HG03520 (cell line): ENCODE results near the gene EFCAB5.
"Not testable (repeated sequence)": the region's sequence is repeated elsewhere in the genome, so short reads cannot be mapped to it uniquely, and the experiment has no call there.

Source experiments
- ATAC-seq: cut with Tn5 transposase; IDR thresholded peaks from one replicate; pipeline ENCODE4 v1.9.1; 2021; ENCODE audit warnings: mild to moderate bottlenecking, moderate library complexity; ENCODE audit not compliant: unreplicated experiment

EFCAB5 gene

DNA sequence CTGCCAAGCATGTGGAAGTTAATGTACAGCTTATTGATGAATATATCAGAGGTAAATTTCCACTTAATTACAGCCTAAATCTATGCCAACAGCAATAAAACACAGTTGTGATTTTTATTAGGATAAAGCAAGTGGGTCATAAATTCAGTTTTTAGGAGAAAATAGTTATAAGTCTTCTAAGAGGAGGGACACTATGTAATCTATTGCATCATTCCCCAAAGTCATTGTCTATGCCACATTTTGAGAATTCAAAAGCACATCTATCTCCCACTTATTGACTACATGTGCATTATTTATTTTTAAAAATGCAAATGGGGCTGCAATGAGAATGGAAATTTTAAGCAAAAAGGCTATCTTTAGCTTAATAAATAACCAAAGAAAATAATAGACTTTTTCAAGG is 151.5 kb downstream of the EFCAB5 start:
- no peak for ATAC-seq

DNA sequence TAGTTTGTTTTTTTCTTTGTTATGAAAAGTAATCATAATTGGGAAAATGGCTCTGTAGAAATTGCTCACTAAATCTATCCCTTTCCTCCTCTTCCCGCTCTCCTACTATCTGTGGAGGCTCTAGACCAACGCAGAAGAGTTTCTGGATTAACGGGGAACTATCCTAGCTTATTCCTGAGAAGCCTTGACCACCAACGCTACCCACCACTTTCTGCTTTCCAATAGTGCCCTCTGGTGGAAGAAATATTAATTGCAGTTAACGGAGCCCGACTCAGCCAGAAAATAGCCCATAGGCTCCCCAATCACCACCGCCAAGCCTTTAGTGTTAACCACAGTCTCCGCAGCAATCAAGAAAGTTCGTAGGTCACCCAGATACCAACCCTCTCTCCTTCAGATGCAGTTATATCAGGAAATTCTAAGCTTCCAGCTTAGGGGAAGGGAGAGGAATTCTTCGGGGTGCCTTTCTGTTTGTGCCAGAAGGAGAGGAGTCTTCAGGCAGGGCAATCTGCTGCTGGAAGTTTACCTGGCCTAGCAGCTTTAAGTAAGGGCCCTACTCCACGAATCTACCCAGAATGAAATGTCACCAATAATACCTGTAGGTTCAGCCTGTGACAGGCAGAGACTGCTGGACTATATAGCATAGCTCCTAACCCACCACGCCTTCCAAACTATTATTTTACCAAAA is 152.2 kb downstream of the EFCAB5 start:
- no peak for ATAC-seq

DNA sequence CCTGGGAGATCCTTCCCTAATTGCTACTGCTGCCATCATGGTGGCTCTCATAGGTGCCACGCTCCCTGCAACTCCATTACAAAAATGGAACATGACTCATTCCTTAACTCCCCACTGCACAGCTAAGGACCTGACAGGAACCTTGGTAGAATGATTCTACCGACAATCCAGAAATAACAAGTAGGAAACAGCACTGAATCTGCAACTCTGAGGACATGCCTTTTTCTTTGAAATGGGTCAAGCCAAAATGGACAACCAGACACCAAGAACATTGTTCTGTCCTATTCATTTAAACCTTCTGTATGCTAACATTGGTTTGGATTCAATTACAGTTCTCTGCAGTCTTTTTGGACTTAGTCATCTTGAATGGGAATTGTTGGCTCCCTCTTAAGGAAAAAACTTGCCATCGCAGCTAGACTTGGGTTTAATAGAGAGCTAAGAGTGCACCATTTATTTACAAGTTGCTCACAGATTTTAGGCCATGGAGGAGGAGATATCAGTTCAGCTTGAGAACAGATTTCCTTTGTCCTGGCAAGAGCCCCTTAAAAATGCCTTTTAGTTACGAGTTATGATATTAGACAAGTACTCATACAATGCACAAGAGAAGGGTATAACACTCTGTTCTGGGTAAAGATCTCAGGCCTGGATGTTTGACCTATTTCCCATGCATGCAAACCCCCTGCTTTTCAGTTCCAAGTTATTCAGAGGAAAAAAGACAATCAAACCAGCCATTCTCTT is 154.2 kb downstream of the EFCAB5 start:
- no peak for ATAC-seq

DNA sequence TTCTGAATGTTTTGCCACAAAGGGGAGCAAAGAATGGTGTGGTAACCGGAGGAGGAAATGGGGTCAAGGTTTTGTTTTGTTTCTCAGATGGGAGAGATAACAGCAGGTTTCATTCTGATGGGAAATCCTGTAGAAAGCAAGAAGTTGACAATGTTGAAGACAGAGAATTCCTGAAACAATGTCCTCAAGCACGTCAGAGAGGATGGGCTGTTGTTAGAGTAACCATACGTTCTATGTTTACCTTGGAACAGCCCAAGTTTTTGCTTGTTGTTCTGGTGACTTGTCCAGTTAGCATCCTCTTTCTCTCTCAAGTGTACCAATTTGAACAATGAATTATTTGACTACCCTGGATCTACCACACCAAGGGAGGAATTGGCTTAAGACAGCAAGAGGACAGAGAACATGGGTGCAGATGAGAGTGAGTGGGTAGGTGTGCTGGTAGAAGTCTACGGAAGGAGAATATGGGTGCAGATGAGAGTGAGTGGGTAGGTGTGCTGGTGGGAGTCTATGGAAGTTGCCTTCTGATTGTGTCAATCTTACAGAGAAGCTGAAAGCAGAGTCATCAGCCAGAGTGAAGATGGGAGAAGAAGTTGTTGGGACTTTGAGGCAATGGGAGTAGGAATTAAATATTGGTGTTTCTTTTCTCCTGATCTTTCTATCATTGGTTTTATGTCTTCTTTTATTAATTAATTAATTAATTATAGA is 160.4 kb downstream of the EFCAB5 start:
- ATAC-seq, result no peak

DNA sequence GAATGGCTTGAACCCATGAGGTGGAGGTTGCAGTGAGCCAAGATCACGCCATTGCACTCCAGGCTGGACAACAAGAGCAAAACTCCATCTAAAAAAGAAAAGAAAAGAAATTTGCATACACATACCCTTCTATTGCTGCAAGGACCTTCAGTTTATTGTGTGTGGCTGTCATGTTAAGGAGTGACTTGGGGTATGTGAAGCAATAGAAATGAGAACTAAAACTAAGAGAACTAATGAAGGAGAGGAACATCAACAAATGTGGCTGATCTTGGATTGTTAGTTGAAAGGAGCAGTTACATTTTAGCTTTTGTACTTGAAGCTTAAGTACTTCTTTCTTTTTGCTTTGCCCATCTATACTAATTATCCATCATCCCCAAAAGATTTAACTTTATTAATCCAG is 162.5 kb downstream of the EFCAB5 start:
- ATAC-seq, result no peak

DNA sequence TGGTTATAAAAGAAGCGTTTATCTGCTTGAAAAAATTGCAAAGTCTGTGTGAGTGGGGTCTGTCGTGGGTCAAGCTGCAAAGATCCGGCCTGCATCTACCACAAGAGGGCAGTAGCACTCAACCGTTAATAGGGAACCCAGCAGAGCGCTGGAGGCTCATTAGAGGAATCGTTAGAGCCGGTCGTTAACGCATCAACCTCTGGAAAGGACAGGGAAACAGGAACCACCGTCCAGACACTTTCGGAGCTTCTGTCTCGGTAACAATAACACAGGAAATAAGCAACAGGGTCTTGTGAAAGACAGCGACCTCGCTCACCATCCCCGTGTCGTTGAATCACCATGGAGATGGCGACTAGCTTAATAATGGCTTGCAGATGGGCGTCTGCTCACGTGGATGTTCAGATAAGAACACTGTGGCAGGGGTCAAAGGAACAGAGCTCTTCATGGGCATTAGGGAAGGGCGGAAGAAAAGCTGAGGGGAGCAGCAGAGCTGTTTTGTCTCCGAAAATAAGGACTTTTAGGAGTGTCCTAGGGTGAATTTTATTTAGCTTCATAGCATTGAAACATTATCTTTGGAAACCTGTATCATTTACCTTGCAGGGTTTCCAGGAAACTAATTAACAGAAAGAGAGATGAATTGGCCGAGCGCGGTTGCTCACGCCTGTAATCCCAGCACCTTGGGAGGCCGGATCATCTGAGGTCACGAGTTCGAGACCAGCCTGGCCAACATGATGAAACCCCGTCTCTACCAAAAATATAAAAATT is 163.3 kb downstream of the EFCAB5 start:
- ATAC-seq, result no peak

DNA sequence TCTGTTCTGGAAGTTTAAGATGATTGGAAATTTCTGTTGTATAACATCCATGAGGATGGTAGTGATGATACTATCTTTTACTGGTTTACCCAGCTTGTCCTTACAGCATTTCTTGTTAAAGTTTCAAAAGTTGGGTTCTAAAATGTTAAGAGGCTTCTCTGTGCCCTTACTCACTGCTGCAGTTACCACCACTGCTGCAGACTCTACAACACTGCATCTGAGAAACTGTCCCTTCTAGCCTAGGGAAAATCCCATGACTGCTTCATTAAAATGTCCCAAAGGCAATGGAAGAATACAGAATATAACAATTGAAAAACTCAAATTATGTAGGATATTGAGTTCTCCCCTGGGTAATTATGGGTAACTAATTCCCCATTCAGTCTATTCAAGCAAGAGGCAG is 171.4 kb downstream of the EFCAB5 start:
- no peak for ATAC-seq

DNA sequence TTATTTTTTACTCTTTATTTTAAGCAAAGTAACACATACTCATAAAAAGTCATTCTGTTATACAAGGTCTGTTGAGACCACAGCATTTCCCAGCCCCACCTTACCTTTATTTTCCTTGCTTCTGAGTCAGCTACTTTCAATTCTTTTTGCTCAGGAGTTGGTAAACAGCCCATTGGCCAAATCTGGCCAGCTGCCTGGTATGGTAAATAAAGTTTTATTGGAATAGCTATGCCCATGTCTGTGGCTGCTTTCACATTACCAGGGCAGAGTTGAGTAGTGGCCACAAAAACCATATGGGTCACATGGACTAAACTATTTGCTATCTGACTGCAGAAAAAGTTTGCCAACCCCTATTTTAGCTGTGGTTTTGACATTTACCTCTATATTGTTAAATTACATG is 171.8 kb downstream of the EFCAB5 start:
- no peak for ATAC-seq

DNA sequence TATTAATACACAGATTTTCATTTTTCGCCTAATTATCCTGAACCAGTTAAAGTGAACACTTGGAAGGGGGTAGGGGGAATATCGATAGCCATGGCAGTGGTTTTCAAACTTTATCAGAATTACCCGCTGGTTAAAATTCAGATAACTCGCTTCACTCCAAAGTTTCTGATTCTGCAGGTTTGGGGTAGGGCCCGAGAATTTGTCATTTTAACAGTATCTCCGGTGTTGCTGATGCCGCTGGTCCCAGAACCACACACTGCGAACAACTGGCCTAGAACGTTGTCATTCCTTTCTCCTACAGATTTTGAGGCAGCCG is 174.9 kb downstream of the EFCAB5 start:
- ATAC-seq, result no peak

DNA sequence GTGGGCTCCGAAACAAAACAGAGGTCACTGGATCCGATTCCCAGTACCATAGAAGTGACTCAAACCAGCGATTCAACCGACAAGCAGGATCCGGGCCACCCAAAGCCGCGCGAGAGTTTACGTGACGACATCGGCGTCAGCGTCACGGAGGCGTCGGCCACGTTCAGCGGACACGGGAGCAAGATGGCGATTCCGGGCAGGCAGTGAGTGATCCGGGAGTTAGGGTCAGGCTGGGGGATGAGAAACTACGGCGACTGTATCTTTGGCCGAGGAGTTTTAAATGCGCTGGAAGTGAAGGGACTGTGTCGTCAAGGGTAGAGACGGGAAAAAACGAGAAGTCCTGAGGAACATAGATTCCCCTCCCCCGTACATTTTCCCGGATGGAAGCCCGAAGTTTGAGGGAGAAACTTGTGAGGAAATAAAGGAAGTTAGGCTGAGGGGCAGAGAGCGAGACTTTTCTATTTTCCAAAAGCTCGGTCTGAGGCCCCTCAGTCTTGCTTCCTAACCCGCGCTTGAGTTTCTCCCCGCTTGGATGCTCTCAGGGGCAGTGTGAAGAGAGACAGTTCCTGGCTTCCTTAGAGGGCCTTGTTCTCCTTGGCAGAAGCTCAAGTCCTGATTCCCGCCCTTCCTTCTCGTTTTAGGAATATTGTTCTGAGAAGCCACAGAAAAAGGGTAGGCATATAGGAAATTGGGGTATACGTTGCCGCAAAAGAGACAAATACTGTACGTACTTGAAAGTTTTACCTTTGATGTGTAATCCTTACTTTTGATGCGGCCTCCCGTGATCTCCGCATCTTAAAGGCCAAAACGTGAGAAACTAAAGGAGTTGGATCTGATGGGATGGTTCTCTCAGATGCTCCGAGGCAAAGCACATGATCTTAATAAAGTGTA is 175.5 kb downstream of the EFCAB5 start, which contains the start of gene NSRP1:
TSS of gene NSRP1 (plus strand) at position 156 of the 891 bp plus-strand sequence. CDS start at position 184, 28 bp downstream.
- ATAC-seq, result peak; percentile 71

DNA sequence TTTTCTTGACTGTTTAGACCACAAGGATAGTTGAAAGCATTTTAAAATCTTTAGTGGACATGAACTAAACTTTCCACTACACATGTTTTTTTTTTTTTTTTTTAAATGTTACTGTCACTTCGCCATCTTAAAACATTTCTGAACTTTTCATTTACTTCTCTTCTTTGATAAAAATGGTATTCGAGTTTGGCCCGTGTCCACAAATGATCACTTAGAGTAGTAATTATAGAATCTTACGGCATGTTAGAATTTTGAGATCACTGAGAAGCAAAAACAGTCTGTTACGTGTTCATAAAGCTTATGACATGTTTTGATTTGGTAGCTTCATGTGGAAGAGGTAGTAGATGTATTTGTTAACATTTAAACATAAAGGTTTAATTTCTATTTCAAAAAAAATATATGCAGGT is 176.2 kb downstream of the EFCAB5 start:
- no peak for ATAC-seq

DNA sequence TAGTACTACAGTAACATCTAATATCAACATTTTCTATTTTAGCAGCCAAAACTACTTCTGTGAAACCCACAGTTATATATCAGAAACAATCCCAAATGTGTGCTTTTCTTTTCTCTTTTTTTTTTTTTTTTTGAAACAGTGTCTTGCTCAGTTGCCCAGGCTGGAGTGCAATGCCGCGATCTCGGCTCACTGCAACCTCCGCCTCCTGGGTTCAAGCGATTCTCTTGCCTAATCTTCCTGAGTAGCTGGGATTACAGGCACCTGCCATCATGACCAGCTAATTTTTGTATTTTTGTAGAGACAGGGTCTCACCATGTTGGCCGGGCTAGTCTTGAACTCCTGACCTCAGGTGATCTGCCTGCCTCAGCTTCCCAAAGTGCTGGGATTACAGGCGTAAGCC is 177.2 kb downstream of the EFCAB5 start:
- ATAC-seq, result not testable (repeated sequence)

DNA sequence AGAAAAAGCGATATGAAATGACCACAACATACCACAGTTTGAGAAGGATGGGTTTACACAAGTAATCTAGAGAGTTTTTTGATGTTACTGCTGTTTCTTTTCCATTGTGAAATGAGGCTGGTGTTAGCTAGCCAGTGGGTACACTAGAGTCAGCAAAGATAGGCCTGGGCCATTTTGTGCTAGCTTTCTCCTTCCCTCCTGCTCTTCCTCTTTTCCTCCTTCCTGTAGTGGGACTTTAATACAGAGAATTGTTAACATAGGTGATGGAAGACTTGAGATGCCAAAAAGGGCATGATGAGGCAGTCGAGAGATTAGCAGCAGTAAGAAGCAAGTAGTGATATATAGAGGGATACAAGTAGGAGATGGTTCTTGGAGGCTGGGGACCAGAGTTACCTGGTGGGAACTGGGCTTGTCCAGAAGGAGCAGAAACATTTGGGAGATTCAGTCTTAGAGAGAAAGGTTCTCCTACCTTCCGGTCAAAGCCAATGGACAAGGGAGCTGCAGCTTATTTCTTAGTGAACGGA is 182.9 kb downstream of the EFCAB5 start:
- no peak for ATAC-seq

DNA sequence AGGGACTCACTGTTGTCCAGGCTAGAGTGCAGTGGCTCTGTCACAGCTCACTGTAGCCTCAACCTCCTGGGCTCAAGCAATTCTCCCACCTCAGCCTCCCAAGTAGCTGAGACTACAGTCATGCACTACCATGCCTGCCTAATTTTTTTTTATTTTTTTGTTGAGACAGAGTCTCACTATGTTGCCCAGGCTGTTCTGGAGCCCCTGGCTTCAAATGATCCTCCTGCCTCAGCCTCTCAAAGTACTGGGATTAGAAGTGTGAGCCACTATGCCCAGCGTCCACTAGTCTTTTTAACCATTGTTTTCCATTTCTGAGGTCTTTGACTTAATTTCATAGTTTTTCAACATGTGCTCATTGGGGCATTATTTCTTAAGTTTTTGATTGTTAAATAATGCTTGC is 188.7 kb downstream of the EFCAB5 start:
- no peak for ATAC-seq

DNA sequence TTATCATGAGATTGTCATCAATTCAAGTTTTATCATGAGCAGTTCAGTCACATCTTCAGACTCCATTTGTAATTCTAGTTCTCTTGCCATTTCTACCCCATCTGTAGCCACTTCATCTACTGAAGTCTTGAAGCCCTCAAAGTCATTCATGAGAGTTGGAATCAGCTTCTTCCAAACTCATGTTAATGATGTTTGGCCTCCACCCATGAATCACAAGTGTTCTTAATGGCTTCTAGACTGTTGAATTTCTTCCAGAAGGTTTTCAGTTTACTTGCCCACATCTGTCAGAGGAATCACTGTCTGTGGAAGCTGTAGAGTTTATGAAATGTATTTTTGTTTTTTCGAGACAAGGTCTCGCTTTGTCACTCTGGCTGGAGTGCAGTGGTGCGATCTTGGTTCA is 191.2 kb downstream of the EFCAB5 start:
- no peak for ATAC-seq

DNA sequence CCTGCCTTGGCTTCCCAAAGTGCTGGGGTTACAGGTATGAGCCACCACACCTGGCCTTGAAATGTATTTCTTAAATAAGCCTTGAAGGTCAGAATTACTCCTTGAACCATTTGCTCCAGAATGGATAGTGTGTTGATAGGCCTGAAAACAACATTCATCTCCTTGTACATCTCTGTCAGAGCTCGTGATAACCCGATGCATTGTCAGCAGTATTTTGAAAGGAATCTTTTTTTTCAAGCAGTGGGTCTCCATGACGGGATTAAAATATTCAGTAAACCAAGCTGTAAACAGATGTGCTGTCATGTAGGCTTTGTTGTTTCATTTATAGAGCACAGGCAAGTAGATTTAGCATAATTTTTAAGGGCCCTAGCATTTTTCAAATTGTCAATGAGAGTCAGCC is 191.8 kb downstream of the EFCAB5 start:
- ATAC-seq, result no peak

DNA sequence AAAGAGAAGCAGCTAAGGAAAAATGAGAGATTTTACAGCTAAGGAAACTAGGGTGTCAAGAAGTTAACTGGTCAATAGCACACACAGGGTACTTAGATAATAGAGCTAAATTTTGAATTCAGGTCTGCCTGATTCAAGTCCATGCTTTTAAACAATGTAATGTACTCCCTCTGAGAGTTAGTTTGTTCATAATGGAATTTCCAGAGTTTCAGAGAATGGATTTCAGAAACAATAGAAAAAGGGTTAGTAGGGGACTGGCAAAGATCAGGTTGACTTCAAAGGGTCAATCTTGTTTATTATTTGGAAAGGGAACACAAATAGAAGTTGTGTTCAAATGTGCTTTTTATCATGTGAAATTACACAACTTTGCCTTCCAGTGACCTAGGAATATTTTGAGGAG is 193.1 kb downstream of the EFCAB5 start:
- ATAC-seq, result no peak

DNA sequence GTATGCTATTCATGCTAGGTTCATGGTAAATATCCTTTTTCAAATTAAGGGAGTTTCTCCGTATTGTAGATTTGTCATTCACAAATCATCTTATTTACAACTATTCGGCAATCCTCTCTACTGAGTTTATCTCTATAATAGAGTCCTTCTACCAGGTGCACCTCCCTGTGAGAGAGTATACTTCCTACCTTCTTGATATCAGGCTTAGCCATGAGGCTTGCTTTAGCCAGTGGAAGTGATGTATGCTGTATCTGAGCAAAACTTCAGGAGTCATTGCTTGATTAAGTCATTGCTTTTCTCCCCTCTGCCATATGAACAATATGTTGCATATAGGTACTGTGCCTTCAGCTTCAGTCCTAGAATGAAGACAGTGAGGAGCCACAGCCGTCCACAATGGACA is 195.7 kb downstream of the EFCAB5 start:
- no peak for ATAC-seq

DNA sequence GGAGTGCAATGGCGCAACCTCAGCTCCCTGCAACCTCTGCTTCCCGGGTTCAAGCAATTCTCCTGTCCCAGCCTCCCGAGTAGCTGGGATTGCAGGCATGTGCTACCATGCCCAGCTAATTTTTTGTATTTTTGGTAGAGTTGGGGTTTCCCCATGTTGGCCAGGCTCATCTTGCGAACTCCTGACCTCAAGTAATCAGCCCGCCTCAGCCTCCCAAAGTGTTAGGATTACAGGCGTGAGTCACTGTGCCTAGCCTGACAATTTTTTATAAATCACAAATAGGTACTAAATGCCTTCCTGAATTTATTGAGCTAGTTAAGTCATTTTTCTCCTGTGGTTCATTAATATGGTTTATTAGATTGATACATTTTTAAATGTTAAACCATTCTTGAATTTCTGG is 206.4 kb downstream of the EFCAB5 start:
- not testable (repeated sequence) for ATAC-seq

DNA sequence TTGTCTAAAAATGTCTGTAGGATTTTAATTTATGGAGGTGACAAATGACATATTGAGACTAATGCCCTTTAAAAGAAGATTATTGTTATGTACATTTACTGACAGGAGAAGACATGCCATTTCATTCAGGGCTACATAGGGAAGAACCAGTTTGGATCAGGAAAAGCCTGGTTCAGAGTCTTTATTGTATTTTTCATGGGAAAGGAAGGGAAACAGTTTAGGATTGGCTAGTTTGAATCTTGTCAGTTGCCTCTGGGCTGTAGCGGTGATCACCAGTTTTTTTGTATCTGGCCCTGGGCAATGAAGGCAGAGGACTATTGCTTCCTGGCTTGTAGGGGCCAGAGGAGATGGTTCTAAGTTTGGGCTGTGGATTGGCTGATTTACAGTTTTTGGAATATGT is 206.9 kb downstream of the EFCAB5 start:
- no peak for ATAC-seq
